ENCODE results near the gene VPS35.

- TF ChIP-seq CTCF (conservative IDR thresholded peaks at IDR 0.05) (no peak), ZFX (IDR thresholded peaks at IDR 0.05) (no peak)
These were observed 26.9 kb downstream of the VPS35 start for GRCh38 chr16:46662123-46662522.

All from C4-2B (cell line).